Transverse colon (tissue), 4 donors: ENCODE data around the gene ZNF341. TPM values are rescaled to one million over a fixed set of nuclear protein-coding genes. Genes with fewer than 3 reads are reported as not detected.
"Not testable (repeated sequence)": the region's sequence is repeated elsewhere in the genome, so short reads cannot be mapped to it uniquely, and the experiment has no call there.

Experiments
- DNase-seq: peaks from one replicate; pipeline ENCODE4 v3.0.0-alpha.2; 2019
- H3K27ac ChIP-seq, 4 donors: fragments of 200-600 bp; sonication (generic); 2 replicates each; pipeline ENCODE4 v1.5.1; 2016 to 2018; ENCODE audit warnings: inconsistent platforms in 4 of 4
- H3K27me3 ChIP-seq: fragments of 200-600 bp; sonication (generic); 2 replicates; pipeline ENCODE4 v1.5.1; 2017; ENCODE audit warnings: inconsistent platforms
- H3K36me3 ChIP-seq, 4 donors: fragments of 200-600 bp; sonication (generic); 2 replicates each; pipeline ENCODE4 v1.5.1; 2017 to 2019; ENCODE audit warnings: inconsistent platforms in 4 of 4
- H3K4me1 ChIP-seq, 4 donors: fragments of 200-600 bp; sonication (generic); 2 replicates each; pipeline ENCODE4 v1.5.1; 2017 to 2020; ENCODE audit warnings: inconsistent platforms in 4 of 4
- H3K4me3 ChIP-seq, 4 donors: fragments of 200-600 bp; sonication (generic); 1 replicate in 1 of 4; 2 replicates in 3 of 4; pipeline versions ENCODE4 v1.5.1 to v1.6.1; 2017 to 2019; ENCODE audit warnings: inconsistent platforms in 4 of 4
- H3K9me3 ChIP-seq, 2 donors: fragments of 200-600 bp; sonication (generic); 2 replicates each; pipeline ENCODE4 v1.5.1; 2017 to 2019; ENCODE audit warnings: inconsistent platforms in 2 of 2
- CTCF ChIP-seq, 5 experiments: fragments of 200-600 bp in 3 of 5; fragments of 450-650 bp in 2 of 5; sonication (generic) in 3 of 5; IDR thresholded peaks; 1 replicate in 2 of 5; 2 replicates in 3 of 5; pipeline ENCODE4 v1.5.1; 2016 to 2017; ENCODE audit warnings: antibody characterized with exemption in 5 of 5, inconsistent platforms in 3 of 5, mild to moderate bottlenecking in 2 of 5, moderate library complexity in 1 of 5
- EP300 ChIP-seq: sonication (generic); formaldehyde crosslinking; IDR thresholded peaks from one replicate; pipeline ENCODE4 v1.6.1; 2017; ENCODE audit warnings: antibody characterized with exemption, low read depth
- POLR2A ChIP-seq: fragments of 450-650 bp; IDR thresholded peaks from one replicate; pipeline ENCODE4 v1.6.1; 2016; ENCODE audit warnings: antibody characterized with exemption, mild to moderate bottlenecking, moderate library complexity
- POLR2AphosphoS5 ChIP-seq, 3 donors: sonication (generic); formaldehyde crosslinking; IDR thresholded peaks; one replicate each; pipeline ENCODE4 v1.6.1; 2016; ENCODE audit warnings: antibody characterized with exemption in 3 of 3
- WGBS, 2 donors: methylation state at CpG; one replicate each; pipeline ENCODE4 v1.1.5; 2018; ENCODE audit warnings: low coverage in 1 of 2; 5-methylcytosine and 5-hydroxymethylcytosine counted together
- in situ Hi-C, 4 donors: fragments of 200-750 bp; cut with MboI; loops; one replicate each; pipeline versions ENCODE4 v1.15.0 to v1.15.1; 2017; ENCODE audit warnings: low sequenced_read_pairs in 3 of 4, low pct_ligation_motif_present in 1 of 4, low pct_unique_long_range_greater_than_20kb in 1 of 4
- intact Hi-C: fragments of 100-400 bp; cut with DNase I; formaldehyde crosslinking; loops from one replicate; pipeline ENCODE4 v1.15.1; 2023; ENCODE audit warnings: low total_unique reads
- total RNA-seq, 4 donors: library from RNA; depleted of rRNA; stranded (reverse); fragments of >200 nt; gene quantifications; one replicate each; pipeline ENCODE4 v1.1.0, GENCODE V29; 2016

ZNF341 gene
- total RNA-seq, 4 donors from 2014 or later: 3.8 to 7.2 (median 7.1) TPM

- no peak overlapping the region for H3K4me3 ChIP-seq
- DNase-seq: peak; percentile 69
- peaks cover 33 to 66% (median 54%) of the 10 kb centered on the region in 4 donors for H3K4me1 ChIP-seq
- 47% methylated on average over 13 of the region's 13 CpGs; no CpG with 5 or more reads in 1 of the 2 donors for WGBS, 2 donors
- no peaks in the 10 kb centered on the region for H3K9me3 ChIP-seq
- H3K27ac ChIP-seq: peak overlapping the region; percentile 48 to 90 (median 66)
- no peaks in the 10 kb centered on the region for H3K27me3 ChIP-seq
- H3K36me3 ChIP-seq: no peaks in the 10 kb centered on the region
- peak; percentile 86 to 93 (median 90) for TF ChIP-seq CTCF (IDR thresholded peaks at IDR 0.05)
- TF ChIP-seq POLR2AphosphoS5 (IDR thresholded peaks at IDR 0.05): no peak
- intact Hi-C loops (no loop called here), in situ Hi-C loops (no loop called here)
Measured at GRCh38 chr20:33791959-33792597, 60.3 kb downstream of the ZNF341 start.

- intact Hi-C loops, H3K4me3 ChIP-seq, H3K9me3 ChIP-seq, DNase-seq, H3K27me3 ChIP-seq, H3K36me3 ChIP-seq, in situ Hi-C loops: not testable (repeated sequence)
- H3K4me1 ChIP-seq: peaks cover 33 to 67% (median 55%) of the 10 kb centered on the region in 4 donors
- H3K27ac ChIP-seq: peak overlapping the region; percentile 48 to 90 (median 66)
- WGBS, 2 donors: 53 to 63% methylated on average over 2 to 3 of the region's 3 CpGs
Measured at GRCh38 chr20:33792598-33792989, 60.8 kb downstream of the ZNF341 start.

GRCh38 chr20:33793011-33793931 lies 61.5 kb downstream of the ZNF341 start:
- in situ Hi-C loops: no loop called here
- Histone ChIP-seq H3K36me3 (no peaks in the 10 kb centered on the region), H3K4me1 (peaks cover 33 to 62% (median 52%) of the 10 kb centered on the region in 4 donors), H3K9me3 (no peaks in the 10 kb centered on the region), H3K4me3 (no peak overlapping the region), H3K27ac (peak overlapping the region; percentile 48 to 90 (median 66)), H3K27me3 (no peaks in the 10 kb centered on the region)
- WGBS, 2 donors: 38 to 64% methylated on average over 5 to 21 of the region's 21 CpGs
- no peak for TF ChIP-seq EP300
- peak in 1 of 3 donors; percentile 59 for TF ChIP-seq POLR2AphosphoS5 (IDR thresholded peaks at IDR 0.05)
- no peak for TF ChIP-seq CTCF (IDR thresholded peaks at IDR 0.05)
- intact Hi-C loops: no loop called here
- DNase-seq: no peak

- peak; percentile 73 for DNase-seq
- intact Hi-C loops: no loop called here
- 29 to 48% methylated on average over 1 to 9 of the region's 9 CpGs for WGBS, 2 donors
Measured at GRCh38 chr20:33796263-33796906, 64.6 kb downstream of the ZNF341 start.

More at GRCh38 chr20:33796263-33796906, 64.6 kb downstream of the ZNF341 start:
- H3K27me3 ChIP-seq: no peaks in the 10 kb centered on the region
- in situ Hi-C loops: no loop called here
- H3K4me1 ChIP-seq: peaks cover 6 to 34% (median 24%) of the 10 kb centered on the region in 4 donors
- H3K9me3 ChIP-seq: no peaks in the 10 kb centered on the region
- H3K27ac ChIP-seq: peak overlapping the region; percentile 46 to 76 (median 56)
- no peak overlapping the region for H3K4me3 ChIP-seq
- no peaks in the 10 kb centered on the region for H3K36me3 ChIP-seq
- no peak for TF ChIP-seq POLR2A
- peak in 2 of 3 donors; percentile 59 to 62 for TF ChIP-seq POLR2AphosphoS5 (IDR thresholded peaks at IDR 0.05)
